T-helper 1 cell treated with Interleukin-12 subunit alpha and Interleukin-12 subunit beta and Interleukin-4 antibody, amounts not matched to agents 30 μg/mL and 1 μg/mL, for 36 hours (primary cell): Measurements from ENCODE around the gene MXD4.

ENCODE experiments used
- H3K27ac Mint-ChIP-seq: one replicate; pipeline ENCODE4 v1.8.0; 2021; ENCODE audit warnings: mild to moderate bottlenecking, mixed read lengths
- H3K27me3 Mint-ChIP-seq: one replicate; pipeline ENCODE4 v1.8.0; 2021; ENCODE audit warnings: low read depth, mixed read lengths
- H3K36me3 Mint-ChIP-seq: one replicate; pipeline ENCODE4 v1.8.0; 2021; ENCODE audit warnings: low read depth, mixed read lengths
- H3K4me1 Mint-ChIP-seq: one replicate; pipeline ENCODE4 v1.8.0; 2021; ENCODE audit warnings: low read depth, mixed read lengths
- H3K4me3 Mint-ChIP-seq: one replicate; pipeline ENCODE4 v1.8.0; 2021; ENCODE audit warnings: mild to moderate bottlenecking, moderate library complexity, mixed read lengths
- H3K9me3 Mint-ChIP-seq: one replicate; pipeline ENCODE4 v1.8.0; 2021; ENCODE audit warnings: mixed read lengths

Gene MXD4

GRCh38 chr4:2273657-2274319 is 11.9 kb upstream of the MXD4 start:
- Mint-ChIP-seq H3K27ac (no peak overlapping the region), H3K9me3 (no peaks in the 10 kb centered on the region), H3K4me1 (no peaks in the 10 kb centered on the region), H3K27me3 (no peaks in the 10 kb centered on the region), H3K36me3 (no peaks in the 10 kb centered on the region), H3K4me3 (no peak overlapping the region)

GRCh38 chr4:2273221-2273620 is 11.3 kb upstream of the MXD4 start:
- Mint-ChIP-seq H3K4me3 (no peak overlapping the region), H3K4me1 (no peaks in the 10 kb centered on the region), H3K9me3 (no peaks in the 10 kb centered on the region), H3K27ac (no peak overlapping the region), H3K36me3 (no peaks in the 10 kb centered on the region), H3K27me3 (no peaks in the 10 kb centered on the region)

- H3K27me3 Mint-ChIP-seq: no peaks in the 10 kb centered on the region
- no peaks in the 10 kb centered on the region for H3K36me3 Mint-ChIP-seq
- no peak overlapping the region for H3K4me3 Mint-ChIP-seq
- no peaks in the 10 kb centered on the region for H3K9me3 Mint-ChIP-seq
- H3K4me1 Mint-ChIP-seq: no peaks in the 10 kb centered on the region
- no peak overlapping the region for H3K27ac Mint-ChIP-seq
These were observed 10.9 kb upstream of the MXD4 start for GRCh38 chr4:2272828-2273120.

- H3K4me1 Mint-ChIP-seq: no peaks in the 10 kb centered on the region
- no peaks in the 10 kb centered on the region for H3K27me3 Mint-ChIP-seq
- no peak overlapping the region for H3K4me3 Mint-ChIP-seq
- H3K27ac Mint-ChIP-seq: no peak overlapping the region
- no peaks in the 10 kb centered on the region for H3K9me3 Mint-ChIP-seq
- H3K36me3 Mint-ChIP-seq: no peaks in the 10 kb centered on the region
These were observed 10.3 kb upstream of the MXD4 start for GRCh38 chr4:2272026-2272827.

- no peaks in the 10 kb centered on the region for H3K27me3 Mint-ChIP-seq
- H3K4me1 Mint-ChIP-seq: no peaks in the 10 kb centered on the region
- no peak overlapping the region for H3K4me3 Mint-ChIP-seq
- H3K36me3 Mint-ChIP-seq: no peaks in the 10 kb centered on the region
- H3K9me3 Mint-ChIP-seq: no peaks in the 10 kb centered on the region
- no peak overlapping the region for H3K27ac Mint-ChIP-seq
These were observed 9.5 kb upstream of the MXD4 start for GRCh38 chr4:2271279-2272025.

- H3K9me3 Mint-ChIP-seq: no peaks in the 10 kb centered on the region
- no peaks in the 10 kb centered on the region for H3K4me1 Mint-ChIP-seq
- H3K36me3 Mint-ChIP-seq: no peaks in the 10 kb centered on the region
- H3K4me3 Mint-ChIP-seq: no peak overlapping the region
- H3K27me3 Mint-ChIP-seq: no peaks in the 10 kb centered on the region
- H3K27ac Mint-ChIP-seq: no peak overlapping the region
These were observed 8.6 kb upstream of the MXD4 start for GRCh38 chr4:2270341-2271165.

- H3K4me3 Mint-ChIP-seq: no peak overlapping the region
- no peaks in the 10 kb centered on the region for H3K27me3 Mint-ChIP-seq
- H3K27ac Mint-ChIP-seq: no peak overlapping the region
- H3K4me1 Mint-ChIP-seq: no peaks in the 10 kb centered on the region
- no peaks in the 10 kb centered on the region for H3K36me3 Mint-ChIP-seq
- no peaks in the 10 kb centered on the region for H3K9me3 Mint-ChIP-seq
These were observed 7.8 kb upstream of the MXD4 start for GRCh38 chr4:2269618-2270163.

- Mint-ChIP-seq H3K4me1 (no peaks in the 10 kb centered on the region), H3K27ac (no peak overlapping the region), H3K27me3 (no peaks in the 10 kb centered on the region), H3K9me3 (no peaks in the 10 kb centered on the region), H3K4me3 (no peak overlapping the region), H3K36me3 (no peaks in the 10 kb centered on the region)
These were observed 7.3 kb upstream of the MXD4 start for GRCh38 chr4:2269206-2269531.

GRCh38 chr4:2268357-2269205 is 6.7 kb upstream of the MXD4 start:
- H3K36me3 Mint-ChIP-seq: no peaks in the 10 kb centered on the region
- no peak overlapping the region for H3K4me3 Mint-ChIP-seq
- H3K27ac Mint-ChIP-seq: no peak overlapping the region
- H3K9me3 Mint-ChIP-seq: no peaks in the 10 kb centered on the region
- no peaks in the 10 kb centered on the region for H3K27me3 Mint-ChIP-seq
- H3K4me1 Mint-ChIP-seq: no peaks in the 10 kb centered on the region

GRCh38 chr4:2267841-2268240 is 5.9 kb upstream of the MXD4 start:
- Mint-ChIP-seq H3K27ac (no peak overlapping the region), H3K27me3 (no peaks in the 10 kb centered on the region), H3K36me3 (no peaks in the 10 kb centered on the region), H3K4me1 (no peaks in the 10 kb centered on the region), H3K4me3 (no peak overlapping the region), H3K9me3 (no peaks in the 10 kb centered on the region)

GRCh38 chr4:2267320-2267811 is 5.5 kb upstream of the MXD4 start:
- no peaks in the 10 kb centered on the region for H3K9me3 Mint-ChIP-seq
- no peaks in the 10 kb centered on the region for H3K27me3 Mint-ChIP-seq
- no peaks in the 10 kb centered on the region for H3K4me1 Mint-ChIP-seq
- no peaks in the 10 kb centered on the region for H3K36me3 Mint-ChIP-seq
- no peak overlapping the region for H3K27ac Mint-ChIP-seq
- no peak overlapping the region for H3K4me3 Mint-ChIP-seq

- H3K36me3 Mint-ChIP-seq: no peaks in the 10 kb centered on the region
- no peak overlapping the region for H3K4me3 Mint-ChIP-seq
- no peaks in the 10 kb centered on the region for H3K9me3 Mint-ChIP-seq
- H3K27ac Mint-ChIP-seq: no peak overlapping the region
- H3K4me1 Mint-ChIP-seq: no peaks in the 10 kb centered on the region
- H3K27me3 Mint-ChIP-seq: no peaks in the 10 kb centered on the region
These were observed 4.9 kb upstream of the MXD4 start for GRCh38 chr4:2266821-2267220.

- Mint-ChIP-seq H3K9me3 (no peaks in the 10 kb centered on the region), H3K4me1 (no peaks in the 10 kb centered on the region), H3K36me3 (no peaks in the 10 kb centered on the region)
These were observed 4.3 kb upstream of the MXD4 start for GRCh38 chr4:2266181-2266580.

More at GRCh38 chr4:2266181-2266580, 4.3 kb upstream of the MXD4 start:
- Mint-ChIP-seq H3K27ac (no peak overlapping the region), H3K4me3 (no peak overlapping the region), H3K27me3 (no peaks in the 10 kb centered on the region)
